ELF-1 (cell line): ENCODE data around the gene HOXA4.

Source experiments
- DNase-seq: peaks from one replicate; pipeline ENCODE4 v3.0.0-alpha.2; 2016; ENCODE audit warnings: low read depth, low spot score

The HOXA4 gene

DNA sequence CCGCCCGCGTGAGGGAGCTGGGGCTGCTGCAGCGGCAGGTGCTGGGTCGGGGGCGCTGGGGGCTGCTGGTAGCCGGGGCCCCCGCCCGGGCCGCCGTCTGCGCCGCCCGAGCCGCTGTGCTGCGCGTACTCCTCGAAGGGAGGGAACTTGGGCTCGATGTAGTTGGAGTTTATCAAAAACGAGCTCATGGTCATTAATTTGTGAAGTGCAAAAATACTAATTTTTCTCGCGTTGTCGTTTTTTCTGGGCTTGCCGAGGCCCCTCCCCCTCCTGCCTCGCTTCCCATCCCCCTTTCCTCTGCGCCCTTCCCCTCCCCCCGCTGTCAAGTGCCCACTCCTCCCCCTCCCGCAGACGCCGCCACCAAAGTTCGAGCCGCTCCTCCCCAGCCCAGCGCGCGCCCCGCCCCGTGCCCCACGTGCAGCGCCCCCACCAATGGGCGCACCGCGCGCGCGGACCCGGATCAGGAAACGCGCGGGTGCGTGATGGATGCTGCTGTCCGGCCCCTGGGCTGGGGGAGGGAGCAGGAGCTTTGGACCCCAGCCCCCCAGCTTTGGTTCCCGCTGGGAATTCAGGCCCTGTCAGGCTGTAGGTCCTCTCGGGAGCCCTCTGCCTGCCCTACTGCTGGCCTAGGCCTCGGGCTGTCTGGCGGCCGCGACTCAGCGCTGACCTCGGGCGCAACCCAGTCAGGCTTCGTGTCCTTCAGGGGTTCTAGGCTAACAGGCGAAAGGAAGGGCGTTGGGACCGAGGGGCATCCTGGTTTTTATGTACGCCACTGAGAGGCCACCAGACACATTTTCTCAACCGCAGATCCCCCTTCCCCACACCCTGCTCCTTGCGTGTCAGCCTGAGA is at the start of gene HOXA4:
HOXA4 (minus strand) TSS at position 218 of the 850 bp plus-strand sequence; CDS start at position 194, 24 bp downstream.
- peak; percentile 86 for DNase-seq

GRCh38 chr7:27179503-27180430 is 49.2 kb upstream of the HOXA4 start:
- DNase-seq = peak; percentile 88

DNA sequence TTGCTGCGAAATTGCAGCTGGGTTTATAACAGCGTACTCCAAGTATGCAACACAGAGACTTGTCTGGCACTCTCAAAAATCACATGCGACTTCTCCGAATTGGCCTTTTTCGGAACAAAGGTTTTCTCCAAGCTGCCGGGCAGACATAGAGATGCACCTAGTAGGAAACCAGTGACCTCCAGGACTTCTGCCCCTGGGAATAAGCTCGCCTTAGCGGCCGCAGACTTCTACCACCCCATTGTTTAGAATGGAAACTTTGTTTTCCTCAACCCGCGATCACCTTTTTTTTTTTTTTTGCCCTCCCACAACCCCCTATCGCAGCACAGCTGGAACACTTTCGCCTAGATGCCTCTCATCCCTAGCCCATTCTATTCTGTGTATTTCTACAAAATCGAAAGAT is 48.5 kb upstream of the HOXA4 start:
- no peak for DNase-seq

- DNase-seq = no peak
Measured at GRCh38 chr7:27178366-27178765, 47.8 kb upstream of the HOXA4 start.

GRCh38 chr7:27177795-27178320 is 47.3 kb upstream of the HOXA4 start:
- DNase-seq = no peak

- DNase-seq = no peak
Measured at GRCh38 chr7:27176962-27177794, 46.6 kb upstream of the HOXA4 start.

DNA sequence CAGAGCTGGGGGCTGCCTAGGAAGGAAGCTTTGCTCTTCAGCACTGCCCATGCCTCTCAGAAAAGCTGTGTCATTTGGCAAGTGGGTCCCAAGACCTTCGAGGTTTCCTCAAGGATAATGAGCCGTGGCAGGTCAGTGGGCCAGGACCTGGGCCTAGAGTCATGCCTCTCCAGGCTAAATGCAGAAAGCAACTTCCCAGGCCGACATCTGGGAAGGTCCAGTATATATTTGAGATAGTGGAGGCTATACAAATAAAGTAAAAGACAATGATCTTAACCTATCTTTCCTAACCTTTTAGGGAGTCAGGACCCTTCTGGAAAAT is 45.9 kb upstream of the HOXA4 start:
- DNase-seq = no peak

DNA sequence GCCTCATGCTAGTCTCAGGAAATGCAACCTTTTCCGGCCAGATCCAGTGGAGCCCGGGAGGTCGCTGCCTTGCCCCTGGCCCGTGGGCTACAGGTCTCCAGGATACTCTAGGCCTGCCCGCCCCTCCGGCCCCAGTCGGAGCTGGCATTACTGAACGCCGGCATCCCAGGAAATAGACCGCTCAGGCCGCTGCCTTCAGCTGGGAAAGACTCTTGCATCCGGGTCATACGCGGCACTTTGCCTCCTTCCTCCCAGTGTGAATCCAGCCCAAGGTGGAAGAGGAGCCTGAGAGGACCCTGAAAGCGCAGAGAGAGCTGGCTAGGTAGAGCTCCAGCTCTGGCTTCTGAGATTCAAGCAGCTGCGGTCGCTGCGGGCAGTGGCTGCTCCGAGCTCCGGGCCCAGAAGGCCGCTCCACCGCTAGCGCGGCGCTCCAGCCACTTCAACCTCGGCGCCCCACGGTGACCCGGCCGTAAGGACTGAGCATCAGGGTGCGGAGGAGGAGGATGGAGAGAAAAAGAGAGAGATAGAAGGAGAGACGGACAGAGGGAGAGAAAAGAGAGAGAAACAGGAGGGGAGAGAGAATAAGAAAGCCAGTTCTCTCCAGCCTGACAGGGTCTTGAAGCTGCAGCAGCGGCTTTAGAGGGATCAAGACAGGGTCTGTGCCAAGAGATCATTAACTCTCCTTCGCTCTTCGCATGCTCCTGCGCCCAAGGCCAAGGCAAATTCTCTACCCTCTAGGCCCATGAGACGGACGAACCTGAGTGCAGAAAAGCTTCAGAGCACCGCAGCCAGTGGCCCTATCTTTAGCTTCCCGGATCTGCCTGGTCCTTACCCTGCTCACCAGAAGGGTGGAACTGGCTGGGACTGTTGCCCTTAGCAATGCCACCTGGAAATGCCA is 45.3 kb upstream of the HOXA4 start:
- peak; percentile 66 for DNase-seq

DNA sequence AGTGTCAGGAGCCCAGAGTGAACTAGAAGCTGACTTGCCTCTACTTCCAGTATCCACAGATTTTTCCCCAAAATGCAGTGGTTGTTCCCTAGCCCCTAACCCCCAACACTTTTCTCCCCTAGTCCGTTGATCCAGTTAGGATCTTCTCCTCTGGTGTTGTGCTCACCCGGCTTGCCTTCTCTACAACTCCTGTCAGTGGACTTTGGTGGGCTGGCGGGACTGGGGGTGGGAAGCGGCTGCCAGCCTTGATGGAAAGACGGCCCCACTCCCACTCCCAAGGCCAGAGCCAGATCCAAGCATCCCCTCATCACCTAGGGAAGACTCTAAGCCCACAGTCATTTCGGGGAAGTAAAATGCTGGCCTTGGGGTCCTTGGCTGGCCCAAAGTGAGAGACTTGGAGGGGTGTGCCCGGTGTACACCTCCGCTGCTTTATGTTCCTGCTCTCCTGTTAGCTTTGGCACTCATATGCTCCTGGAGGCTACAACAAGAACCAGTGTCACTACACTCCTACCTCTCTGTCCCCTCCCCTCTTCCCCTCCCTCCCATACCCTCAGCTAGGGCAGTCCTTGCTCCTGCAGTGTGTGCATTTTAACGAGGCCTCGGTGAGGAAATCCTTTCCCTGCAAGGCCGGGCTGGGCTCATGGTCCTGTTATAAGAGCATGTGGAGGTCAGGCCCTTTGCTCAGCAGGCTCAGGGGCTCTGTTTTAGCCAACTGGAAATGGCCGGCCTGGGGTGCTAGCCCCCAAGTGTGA is 44.5 kb upstream of the HOXA4 start:
- DNase-seq = peak; percentile 27

- peak; percentile 42 for DNase-seq
Measured at GRCh38 chr7:27173956-27174873, 43.7 kb upstream of the HOXA4 start, which contains the start of gene HOXA10. TSS of gene HOXA10 (minus strand) at chr7:27174320. CDS start at chr7:27174306, 14 bp downstream.

DNA sequence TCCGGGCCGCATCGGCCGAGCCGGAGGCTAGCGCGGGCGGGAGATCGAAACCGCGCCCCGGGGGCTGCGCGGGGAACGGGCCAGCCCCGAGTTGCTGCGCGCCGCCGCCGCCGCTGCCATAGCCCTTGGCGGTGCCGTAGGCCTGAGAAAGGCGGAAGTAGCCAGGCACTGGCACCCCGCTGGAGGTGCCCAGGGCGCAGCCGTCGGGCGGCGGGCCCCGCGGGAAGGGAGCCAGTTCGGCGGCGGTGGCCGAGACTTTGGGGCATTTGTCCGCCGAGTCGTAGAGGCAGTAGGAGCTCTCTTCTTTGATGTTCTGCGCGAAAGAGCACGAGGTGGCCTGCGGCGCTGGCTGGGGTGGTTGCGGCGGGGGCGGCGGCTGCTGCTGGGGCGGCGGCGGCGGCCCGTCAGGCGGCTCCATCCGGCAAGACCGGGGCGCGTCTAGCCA is 43.0 kb upstream of the HOXA4 start:
- DNase-seq = peak; percentile 44

DNA sequence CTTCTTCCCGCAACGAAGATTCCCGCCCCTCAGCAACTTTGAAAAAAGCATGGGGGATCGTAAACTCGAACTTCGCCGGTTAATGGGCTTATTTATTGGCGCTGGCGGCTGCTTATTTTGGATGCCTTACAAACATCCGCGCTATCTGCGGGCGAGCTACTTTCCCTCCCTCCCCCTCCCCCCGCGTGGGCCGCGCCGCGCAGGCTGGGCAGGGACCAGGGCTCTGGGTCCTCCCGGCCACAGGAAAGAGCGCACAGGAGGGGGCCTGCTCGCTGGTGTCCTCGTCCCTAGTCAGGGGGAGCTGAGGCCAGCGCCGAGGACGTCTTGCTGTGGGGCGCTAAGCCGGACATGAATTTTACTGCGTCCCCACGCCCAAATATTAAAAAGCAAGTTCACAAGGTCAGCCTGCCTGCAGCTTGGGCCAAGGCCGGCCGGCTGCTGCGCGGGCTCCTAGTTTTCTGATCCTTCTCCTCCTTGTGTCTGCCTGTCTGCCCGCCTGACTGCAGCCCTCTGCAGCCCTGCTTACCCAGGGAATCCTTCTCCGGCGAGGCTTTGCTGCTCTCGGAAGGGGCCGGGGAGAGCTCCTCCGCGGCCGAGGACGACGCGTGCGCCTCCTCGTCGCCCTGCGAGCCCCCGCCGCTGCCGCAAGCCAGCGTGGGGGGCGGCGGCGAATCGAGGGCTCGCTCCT is 42.4 kb upstream of the HOXA4 start:
- DNase-seq = peak; percentile 70

GRCh38 chr7:27172315-27172774 is 41.8 kb upstream of the HOXA4 start:
- no peak for DNase-seq

DNA sequence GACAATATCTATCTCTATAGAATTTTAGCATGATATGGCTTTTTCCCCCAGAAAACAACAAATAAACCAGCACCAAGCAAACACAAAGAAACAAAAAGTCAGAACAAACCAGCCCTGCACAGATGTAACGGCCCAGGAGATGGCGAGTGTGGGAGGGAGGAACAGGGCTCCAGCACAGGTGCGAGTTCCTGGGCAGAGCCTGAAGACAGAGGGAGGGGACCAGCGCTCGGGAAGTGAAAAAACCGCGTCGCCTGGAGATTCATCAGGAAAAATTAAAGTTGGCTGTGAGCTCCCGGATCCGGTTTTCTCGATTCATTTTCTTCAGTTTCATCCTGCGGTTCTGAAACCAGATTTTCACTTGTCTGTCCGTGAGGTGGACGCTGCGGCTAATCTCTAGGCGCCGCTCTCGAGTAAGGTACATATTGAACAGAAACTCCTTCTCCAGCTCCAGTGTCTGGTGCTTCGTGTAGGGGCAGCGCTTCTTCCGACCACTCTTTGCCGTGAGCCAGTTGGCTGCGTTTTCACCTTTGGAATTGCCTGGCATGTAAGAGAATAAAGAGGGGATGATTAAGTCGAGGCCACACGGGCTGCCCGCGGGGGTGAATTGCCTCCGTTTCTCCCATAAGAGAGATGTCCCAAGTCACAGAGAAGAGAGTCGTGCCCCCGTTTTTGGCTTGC is 41.2 kb upstream of the HOXA4 start:
- peak; percentile 70 for DNase-seq

- peak; percentile 77 for DNase-seq
Measured at GRCh38 chr7:27171325-27171636, 40.7 kb upstream of the HOXA4 start.

- DNase-seq = no peak
Measured at GRCh38 chr7:27170426-27171324, 40.1 kb upstream of the HOXA4 start.
